ENCODE results near the gene HOXA9. TPM values are rescaled to one million over a fixed set of nuclear protein-coding genes. Genes with fewer than 3 reads are reported as not detected.

Gene HOXA9
- total and polyA plus RNA-seq, 10 of the 15 experiments (the other 5 are each of a cell fraction or from before 2014, with no cell fraction given): not detected

GRCh38 chr7:27200761-27201579 lies 35.6 kb upstream of the HOXA9 start:
- no peaks in the 10 kb centered on the region; the same call in 1 of the 2 replicates for H3K4me1 ChIP-seq (ENCODE audit: control insufficient read depth, insufficient read depth, low read length)
- POLR2A ChIA-PET: no interaction called here

More at GRCh38 chr7:27200761-27201579, 35.6 kb upstream of the HOXA9 start:
- Histone ChIP-seq H3K9me3 (replicated peaks; ENCODE audit: control insufficient read depth, insufficient read depth, low read length) (no peaks in the 10 kb centered on the region; the same call in 2 of the 3 replicates), H3K4me3 (no peak overlapping the region), H3K9ac (ENCODE audit: control insufficient read depth, insufficient read depth, low read length) (no peak overlapping the region), H3K36me3 (ENCODE audit: control insufficient read depth in 2 of 2, insufficient read depth in 2 of 2, low read length in 1 of 2) (no peaks in the 10 kb centered on the region), H3K27ac (ENCODE audit: control insufficient read depth, insufficient read depth) (no peak overlapping the region), H2AFZ (ENCODE audit: control insufficient read depth, low read depth, low read length) (no peak overlapping the region), H3K79me2 (ENCODE audit: control insufficient read depth, insufficient read depth, low read length) (no peaks in the 10 kb centered on the region), H3K27me3 (replicated peaks in 1 of 2; ENCODE audit: control insufficient read depth in 2 of 2, insufficient read depth in 2 of 2, low read length in 1 of 2) (peaks cover 30 to 52% of the 10 kb centered on the region in 2 experiments), H3K4me2 (ENCODE audit: control insufficient read depth, insufficient read depth) (0 out of 2 replicates have a peak overlapping the region, but pooled peaks have one; percentile 8), H4K20me1 (ENCODE audit: control insufficient read depth, insufficient read depth) (no peaks in the 10 kb centered on the region)
- FAIRE-seq: peak; percentile 41
- RAD21 ChIA-PET (ENCODE audit: unreplicated experiment): no interaction called here
- no peak for DNase-seq (ENCODE audit: low read depth, low spot score)
- in situ Hi-C loops (cut with MboI) (loop anchor here (5.0 kb wide), 1 partner anchor 721 kb away; no protein-coding TSS in a partner anchor), intact Hi-C loops (cut with micrococcal nuclease; ENCODE audit: unreplicated experiment) (no loop called here)
- ATAC-seq: peak; percentile 46
- 24% methylated on average over 14 of the region's 14 CpGs for WGBS (ENCODE audit: insufficient coverage, insufficient replicate concordance, low lambda C conversion rate, missing lambda C conversion rate)
- CTCF ChIA-PET: no interaction called here
- TF ChIP-seq CBFB (IDR thresholded peaks at IDR 0.05; ENCODE audit: low read depth): no peak
- TF ChIP-seq TAF1 (IDR thresholded peaks at IDR 0.05; ENCODE audit: borderline replicate concordance, low read depth, low read length): no peak
- no peak for TF ChIP-seq BRCA1 (IDR thresholded peaks at IDR 0.05; ENCODE audit: low read depth, low read length)
- no peak for TF ChIP-seq NFXL1 (IDR thresholded peaks at IDR 0.05; ENCODE audit: borderline replicate concordance)
- peak; percentile 51 for TF ChIP-seq SPI1 (IDR thresholded peaks at IDR 0.05; ENCODE audit: borderline replicate concordance, insufficient read depth, low read depth, low read length)
- TF ChIP-seq, protein P1, sequence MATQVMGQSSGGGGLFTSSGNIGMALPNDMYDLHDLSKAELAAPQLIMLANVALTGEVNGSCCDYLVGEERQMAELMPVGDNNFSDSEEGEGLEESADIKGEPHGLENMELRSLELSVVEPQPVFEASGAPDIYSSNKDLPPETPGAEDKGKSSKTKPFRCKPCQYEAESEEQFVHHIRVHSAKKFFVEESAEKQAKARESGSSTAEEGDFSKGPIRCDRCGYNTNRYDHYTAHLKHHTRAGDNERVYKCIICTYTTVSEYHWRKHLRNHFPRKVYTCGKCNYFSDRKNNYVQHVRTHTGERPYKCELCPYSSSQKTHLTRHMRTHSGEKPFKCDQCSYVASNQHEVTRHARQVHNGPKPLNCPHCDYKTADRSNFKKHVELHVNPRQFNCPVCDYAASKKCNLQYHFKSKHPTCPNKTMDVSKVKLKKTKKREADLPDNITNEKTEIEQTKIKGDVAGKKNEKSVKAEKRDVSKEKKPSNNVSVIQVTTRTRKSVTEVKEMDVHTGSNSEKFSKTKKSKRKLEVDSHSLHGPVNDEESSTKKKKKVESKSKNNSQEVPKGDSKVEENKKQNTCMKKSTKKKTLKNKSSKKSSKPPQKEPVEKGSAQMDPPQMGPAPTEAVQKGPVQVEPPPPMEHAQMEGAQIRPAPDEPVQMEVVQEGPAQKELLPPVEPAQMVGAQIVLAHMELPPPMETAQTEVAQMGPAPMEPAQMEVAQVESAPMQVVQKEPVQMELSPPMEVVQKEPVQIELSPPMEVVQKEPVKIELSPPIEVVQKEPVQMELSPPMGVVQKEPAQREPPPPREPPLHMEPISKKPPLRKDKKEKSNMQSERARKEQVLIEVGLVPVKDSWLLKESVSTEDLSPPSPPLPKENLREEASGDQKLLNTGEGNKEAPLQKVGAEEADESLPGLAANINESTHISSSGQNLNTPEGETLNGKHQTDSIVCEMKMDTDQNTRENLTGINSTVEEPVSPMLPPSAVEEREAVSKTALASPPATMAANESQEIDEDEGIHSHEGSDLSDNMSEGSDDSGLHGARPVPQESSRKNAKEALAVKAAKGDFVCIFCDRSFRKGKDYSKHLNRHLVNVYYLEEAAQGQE (IDR thresholded peaks at IDR 0.05; ENCODE audit: low read depth, low read length): no peak
- TF ChIP-seq EZH2 (IDR thresholded peaks at IDR 0.05; ENCODE audit: borderline replicate concordance, control insufficient read depth, low read depth, low read length): 0 out of 2 replicates have a peak, but pooled peaks have one; percentile 87
- SMC1A ChIA-PET (ENCODE audit: uncharacterized antibody, unreplicated experiment): no interaction called here
- BruUV-seq (replicated peaks): no TSS peak

Measured in GM12878 (cell line).